K562 (cell line): Measurements from ENCODE around the gene ZBTB9. TPM values are rescaled to one million over a fixed set of nuclear protein-coding genes. Genes with fewer than 3 reads are reported as not detected.
A peak's percentile ranks its signal among the peaks of the same experiment; 100 is the strongest.

Experiments
- ATAC-seq: fragments of 200-7000 bp; cut with Tn5 transposase; 3 replicates; pipeline ENCODE4 v1.9.1; 2020; ENCODE audit warnings: moderate library complexity
- BruUV-seq: library from RNA; stranded (reverse); fragments of 400-500 nt; replicated peaks from 2 replicates; lab custom pipeline; 2021; lab: Mats Ljungman, UMichigan
- CTCF ChIA-PET: fragments of 300-600 bp; formaldehyde crosslinking; extraction: SDS; loops from one replicate; lab custom pipeline; 2021; ENCODE audit warnings: low intra/inter-chr PET ratio; lab: Yijun Ruan, JAX
- POLR2A ChIA-PET: fragments of 300-600, 350-650 bp; sonication (Branson Sonifier 250); formaldehyde crosslinking; extraction: SDS; loops from one replicate; lab custom pipeline; 2021; ENCODE audit warnings: antibody characterized with exemption, inconsistent platforms; lab: Yijun Ruan, JAX
- DNase-seq, 4 experiments: peaks; one replicate each; pipeline versions ENCODE4 v3.0.0 to v3.0.0-alpha.2; 2011 to 2018; ENCODE audit warnings: low spot score in 3 of 4, mixed read lengths in 3 of 4; ENCODE audit errors: extremely low read depth in 1 of 4
- FAIRE-seq: peaks from 2 replicates; lab custom pipeline; 2011; peaks lifted over from hg19 to GRCh38; lab: Jason Lieb, UNC
- H2AFZ ChIP-seq: 2 replicates; pipeline ENCODE4 v1.6.0; 2011; ENCODE audit warnings: low read depth, low read length, control low read depth, inconsistent platforms
- H3K27ac ChIP-seq: fragments of 200-600 bp; 3 replicates; pipeline ENCODE4 v1.8.0; 2011; ENCODE audit warnings: low read depth, mild to moderate bottlenecking, control low read depth, inconsistent platforms, low read length, moderate library complexity, mixed read lengths; ENCODE audit errors: extremely low read depth
- H3K27me3 ChIP-seq, 2 experiments: fragments of 300-600 bp in 1 of 2; 2 replicates in 1 of 2; 3 replicates in 1 of 2; pipeline versions ENCODE4 v1.6.0 to v1.8.0; 2011; ENCODE audit warnings: inconsistent platforms in 2 of 2, low read length in 2 of 2, mild to moderate bottlenecking in 1 of 2, mixed read lengths in 1 of 2, moderate library complexity in 1 of 2; ENCODE audit not compliant: control insufficient read depth in 2 of 2, insufficient read depth in 2 of 2
- H3K36me3 ChIP-seq: fragments of 300-600 bp; 3 replicates; pipeline ENCODE4 v1.8.0; 2011; ENCODE audit warnings: mild to moderate bottlenecking, low read length, inconsistent platforms; ENCODE audit not compliant: control insufficient read depth, insufficient read depth
- H3K4me1 ChIP-seq, 2 experiments: fragments of 200-600 bp in 1 of 2; replicated peaks in 1 of 2; 2 replicates in 1 of 2; 3 replicates in 1 of 2; pipeline versions ENCODE4 v1.5.1 to v1.8.0; 2011; ENCODE audit warnings: inconsistent platforms in 2 of 2, low read length in 2 of 2, mild to moderate bottlenecking in 1 of 2, mixed read lengths in 1 of 2, moderate library complexity in 1 of 2; ENCODE audit not compliant: control insufficient read depth in 2 of 2, insufficient read depth in 2 of 2
- H3K4me2 ChIP-seq: 2 replicates; pipeline ENCODE4 v1.6.1; 2011; ENCODE audit warnings: low read length, control low read depth, inconsistent platforms, mixed read lengths; ENCODE audit not compliant: insufficient read depth
- H3K4me3 ChIP-seq: fragments of 200-600 bp; sonication (generic), shearing (Covaris generic); 2 replicates; pipeline ENCODE4 v1.5.1; 2016; ENCODE audit warnings: control low read depth, inconsistent platforms
- H3K79me2 ChIP-seq: fragments of 200-600 bp; 3 replicates; pipeline ENCODE4 v1.8.0; 2011; ENCODE audit warnings: low read length, inconsistent platforms; ENCODE audit not compliant: control insufficient read depth, insufficient read depth
- H3K9ac ChIP-seq, 2 experiments: 2 replicates each; pipeline versions ENCODE4 v1.6.0 to v1.6.1; 2011; ENCODE audit warnings: low read depth in 2 of 2, low read length in 2 of 2, control low read depth in 1 of 2, inconsistent platforms in 1 of 2, mild to moderate bottlenecking in 1 of 2, mixed read lengths in 1 of 2; ENCODE audit not compliant: insufficient read depth in 1 of 2
- H3K9me1 ChIP-seq: one replicate; pipeline ENCODE4 v1.6.0; 2011; ENCODE audit warnings: inconsistent platforms, mild to moderate bottlenecking, low read length, moderate library complexity; ENCODE audit not compliant: control insufficient read depth, insufficient read depth
- H3K9me3 ChIP-seq: replicated peaks from 2 replicates; pipeline ENCODE4 v1.5.1; 2011; ENCODE audit warnings: low read depth, low read length, inconsistent platforms; ENCODE audit not compliant: control insufficient read depth, insufficient read depth
- H4K20me1 ChIP-seq: replicated peaks from 2 replicates; pipeline ENCODE4 v1.6.1; 2011; ENCODE audit warnings: low read length, inconsistent platforms, mixed read lengths; ENCODE audit not compliant: control insufficient read depth, insufficient read depth
- C11orf30 ChIP-seq: fragments of 450-650 bp; IDR thresholded peaks from 2 replicates; pipeline ENCODE4 v1.6.1; 2016; ENCODE audit warnings: low read depth, mild to moderate bottlenecking
- DEAF1 ChIP-seq: fragments of 450-650 bp; formaldehyde crosslinking; IDR thresholded peaks from 2 replicates; pipeline ENCODE4 v1.4.0; 2020; ENCODE audit warnings: mild to moderate bottlenecking, moderate library complexity
- EWSR1 ChIP-seq: fragments of 450-650 bp; IDR thresholded peaks from 2 replicates; pipeline ENCODE4 v1.6.1; 2018; ENCODE audit warnings: borderline replicate concordance, mild to moderate bottlenecking, low read depth, moderate library complexity; ENCODE audit not compliant: partially characterized antibody
- IRF1 ChIP-seq: sonication (generic); formaldehyde crosslinking; IDR thresholded peaks from 2 replicates; pipeline ENCODE4 v1.8.0; 2022; ENCODE audit warnings: missing genetic modification reagents, mild to moderate bottlenecking, borderline replicate concordance
- JUND ChIP-seq, 2 experiments: IDR thresholded peaks; 2 replicates in 1 of 2; 3 replicates in 1 of 2; pipeline ENCODE4 v1.6.1; 2011; ENCODE audit warnings: borderline replicate concordance in 2 of 2, low read depth in 2 of 2, low read length in 2 of 2, improper control_type of control experiment in 1 of 2, missing biosample characterization in 1 of 2, missing genetic modification characterization in 1 of 2, missing genetic modification reagents in 1 of 2
- MCM2 ChIP-seq: fragments of 450-650 bp; IDR thresholded peaks from 2 replicates; pipeline ENCODE4 v1.6.1; 2017; ENCODE audit warnings: low read depth, mild to moderate bottlenecking
- NELFE ChIP-seq: IDR thresholded peaks from 2 replicates; pipeline ENCODE4 v1.6.1; 2011; ENCODE audit warnings: mild to moderate bottlenecking; ENCODE audit not compliant: insufficient read depth, insufficient read length
- NUFIP1 ChIP-seq: fragments of 450-650 bp; IDR thresholded peaks from 2 replicates; pipeline ENCODE4 v1.6.1; 2018; ENCODE audit not compliant: partially characterized antibody
- OTX1 ChIP-seq: fragments of 450-650 bp; formaldehyde crosslinking; IDR thresholded peaks from 2 replicates; pipeline ENCODE4 v1.4.0; 2022; ENCODE audit warnings: mild to moderate bottlenecking
- POLR3G ChIP-seq: IDR thresholded peaks from 2 replicates; pipeline ENCODE4 v1.6.1; 2011; ENCODE audit not compliant: insufficient read length, insufficient replicate concordance; ENCODE audit errors: extremely low read depth
- SP1 ChIP-seq: sonication (generic); formaldehyde crosslinking; IDR thresholded peaks from 2 replicates; pipeline ENCODE4 v1.8.1; 2022; ENCODE audit warnings: mild to moderate bottlenecking, missing genetic modification reagents
- THRAP3 ChIP-seq: fragments of 450-650 bp; IDR thresholded peaks from 2 replicates; pipeline ENCODE4 v1.6.1; 2016; ENCODE audit warnings: mild to moderate bottlenecking, inconsistent platforms, borderline replicate concordance
- WHSC1 ChIP-seq: IDR thresholded peaks from one replicate; pipeline ENCODE4 v1.6.1; 2012; ENCODE audit warnings: low read length, control low read depth, inconsistent platforms
- ZBTB17 ChIP-seq: fragments of 450-650 bp; formaldehyde crosslinking; IDR thresholded peaks from 2 replicates; pipeline ENCODE4 v1.4.0; 2020; ENCODE audit warnings: mild to moderate bottlenecking
- ZBTB5 ChIP-seq: fragments of 450-650 bp; IDR thresholded peaks from 2 replicates; pipeline ENCODE4 v1.6.1; 2017; ENCODE audit warnings: antibody characterized with exemption
- ZFPM2 ChIP-seq: fragments of 250-450 bp; sonication (Bioruptor Pico); IDR thresholded peaks from 2 replicates; pipeline ENCODE4 v1.5.1; 2022; ENCODE audit warnings: mild to moderate bottlenecking
- WGBS: fragments of 100-300 bp; shearing (Covaris generic); methylation state at CpG from one replicate; pipeline ENCODE4 v1.1.6; 2016; ENCODE audit warnings: low coverage, mixed read lengths; ENCODE audit not compliant: insufficient coverage; ENCODE audit errors: missing lambda C conversion rate; 5-methylcytosine and 5-hydroxymethylcytosine counted together
- in situ Hi-C: fragments of 300-500 bp; cut with MboI; formaldehyde crosslinking; loops from 4 replicates; pipeline ENCODE4 v1.15.0; 2018; ENCODE audit warnings: inconsistent platforms, mixed read lengths
- intact Hi-C: fragments of 100-400 bp; cut with micrococcal nuclease; formaldehyde crosslinking; loops from 2 replicates; pipeline ENCODE4 v1.14.2; 2022
- polyA plus RNA-seq, 8 experiments: library from polyadenylated mRNA; depleted of rRNA in 4 of 8; stranded (reverse) in 5 of 8; unstranded in 3 of 8; fragments of >200 nt; fragmentation: Nextera tagmentation in 2 of 8; fragmentation: Illumina TruSeq in 1 of 8; extraction: Ambion mirVana in 2 of 8; extraction: Trizol in 1 of 8; gene quantifications; 2 replicates each; pipeline versions ENCODE4 v1.2.1 to v1.2.3, GENCODE V29; 2011 to 2014; ENCODE audit warnings: inconsistent platforms in 1 of 8, missing spikeins in 1 of 8
- total RNA-seq, 7 experiments: library from RNA; depleted of rRNA in 6 of 7; stranded (reverse); fragments of >200 nt in 6 of 7; fragmentation: Illumina TruSeq in 2 of 7; extraction: Trizol in 2 of 7; gene quantifications; 2 replicates each; pipeline versions ENCODE4 v1.2.1 to v1.2.3, GENCODE V29; 2011 to 2021; ENCODE audit warnings: low replicate concordance in 1 of 7

ZBTB9 gene
- total and polyA plus RNA-seq, 9 of the 15 experiments (the other 6 are each of a cell fraction or from before 2014, with no cell fraction given) = 1.9 to 19.5 (median 10.4) TPM

GRCh38 chr6:33420491-33421343 lies 33.7 kb upstream of the ZBTB9 start:
- H4K20me1 ChIP-seq = peaks cover 5% of the 10 kb centered on the region; the same call in 1 of the 2 replicates
- peak overlapping the region; percentile 43; the same call in 1 of the 2 replicates for H3K4me2 ChIP-seq
- H3K27me3 ChIP-seq = no peaks in the 10 kb centered on the region
- intact Hi-C loops = loop anchor here (10.0 kb wide), 2 partner anchors 46 to 296 kb away; no protein-coding TSS in a partner anchor
- H3K79me2 ChIP-seq = peaks cover 33% of the 10 kb centered on the region
- BruUV-seq = no TSS peak
- FAIRE-seq = no peak
- H3K27ac ChIP-seq = peak overlapping the region; percentile 32; the same call in 1 of the 3 replicates
- no peak for ATAC-seq
- H3K9me3 ChIP-seq = no peaks in the 10 kb centered on the region
- DNase-seq = peak in 1 of 4 experiments; percentile 64
- CTCF ChIA-PET = interaction anchor here (0.6 kb wide), 2 partner anchors 9 to 144 kb away, joined by 3 read pairs; partner anchors contain the start of gene B3GALT4
- POLR2A ChIA-PET = interaction anchor here (0.6 kb wide), 1 partner anchor 306 kb away, joined by 3 read pairs; no protein-coding TSS in a partner anchor
- in situ Hi-C loops = no loop called here
- peaks cover 13% of the 10 kb centered on the region; the same call in 2 of the 3 replicates for H3K36me3 ChIP-seq
- H3K4me3 ChIP-seq = no peak overlapping the region
- WGBS = 26% methylated on average over 3 of the region's 6 CpGs
- H3K9ac ChIP-seq = no peak overlapping the region
- H2AFZ ChIP-seq = peak overlapping the region; percentile 70
- H3K9me1 ChIP-seq = no peaks in the 10 kb centered on the region
- peaks cover 48% of the 10 kb centered on the region in 2 experiments for H3K4me1 ChIP-seq
- no peak for TF ChIP-seq ZBTB17 (CRISPR knock-in tag)
- peak; percentile 49; the same call in 1 of the 2 replicates for TF ChIP-seq JUND (IDR thresholded peaks at IDR 0.05; ENCODE audit: borderline replicate concordance, low read depth, low read length)
- TF ChIP-seq JUND (tag; IDR thresholded peaks at IDR 0.05; ENCODE audit: borderline replicate concordance, low read depth, low read length) = 0 out of 3 replicates have a peak, but pooled peaks have one; percentile 26
- TF ChIP-seq ZFPM2 (CRISPR knock-in tag) = no peak
- peak; percentile 58 for TF ChIP-seq OTX1 (CRISPR knock-in tag)
- no peak for TF ChIP-seq EWSR1
- no peak for TF ChIP-seq DEAF1 (CRISPR knock-in tag)
- TF ChIP-seq SP1 = 0 out of 2 replicates have a peak, but pooled peaks have one; percentile 21
- TF ChIP-seq MCM2 = no peak
- no peak for TF ChIP-seq POLR3G
- no peak for TF ChIP-seq IRF1
- TF ChIP-seq ZBTB5 = 0 out of 2 replicates have a peak, but pooled peaks have one; percentile 17
- no peak for TF ChIP-seq NUFIP1
- TF ChIP-seq WHSC1 = no peak
- TF ChIP-seq THRAP3 = peak; percentile 78; the same call in 1 of the 2 replicates
- TF ChIP-seq NELFE = no peak
- TF ChIP-seq C11orf30 = peak; percentile 93
